22Rv1 (cell line): ENCODE data around the gene ARF6.

Experiments
- ZFX ChIP-seq: fragments of 450-650 bp; IDR thresholded peaks from 2 replicates; pipeline ENCODE4 v1.6.1; 2017; ENCODE audit warnings: antibody characterized with exemption, borderline replicate concordance
- TF ChIP-seq, protein P1 (sequence below): fragments of 450-650 bp; IDR thresholded peaks from 2 replicates; pipeline ENCODE4 v1.5.1; 2017; ENCODE audit warnings: mild to moderate bottlenecking

- TF ChIP-seq, protein P1, sequence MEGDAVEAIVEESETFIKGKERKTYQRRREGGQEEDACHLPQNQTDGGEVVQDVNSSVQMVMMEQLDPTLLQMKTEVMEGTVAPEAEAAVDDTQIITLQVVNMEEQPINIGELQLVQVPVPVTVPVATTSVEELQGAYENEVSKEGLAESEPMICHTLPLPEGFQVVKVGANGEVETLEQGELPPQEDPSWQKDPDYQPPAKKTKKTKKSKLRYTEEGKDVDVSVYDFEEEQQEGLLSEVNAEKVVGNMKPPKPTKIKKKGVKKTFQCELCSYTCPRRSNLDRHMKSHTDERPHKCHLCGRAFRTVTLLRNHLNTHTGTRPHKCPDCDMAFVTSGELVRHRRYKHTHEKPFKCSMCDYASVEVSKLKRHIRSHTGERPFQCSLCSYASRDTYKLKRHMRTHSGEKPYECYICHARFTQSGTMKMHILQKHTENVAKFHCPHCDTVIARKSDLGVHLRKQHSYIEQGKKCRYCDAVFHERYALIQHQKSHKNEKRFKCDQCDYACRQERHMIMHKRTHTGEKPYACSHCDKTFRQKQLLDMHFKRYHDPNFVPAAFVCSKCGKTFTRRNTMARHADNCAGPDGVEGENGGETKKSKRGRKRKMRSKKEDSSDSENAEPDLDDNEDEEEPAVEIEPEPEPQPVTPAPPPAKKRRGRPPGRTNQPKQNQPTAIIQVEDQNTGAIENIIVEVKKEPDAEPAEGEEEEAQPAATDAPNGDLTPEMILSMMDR: no peak
- no peak for TF ChIP-seq ZFX
Measured at GRCh38 chr14:49849213-49849847, 43.6 kb upstream of the ARF6 start.
